Cerebellar cortex (tissue), 1 donor: ENCODE measurements around the gene ADCY9.
A peak's percentile ranks its signal among the peaks of the same experiment; 100 is the strongest.

Source experiments
- DNase-seq: peaks from one replicate; pipeline ENCODE4 v3.0.0-alpha.2; 2015; ENCODE audit warnings: low spot score

ADCY9 gene

DNA sequence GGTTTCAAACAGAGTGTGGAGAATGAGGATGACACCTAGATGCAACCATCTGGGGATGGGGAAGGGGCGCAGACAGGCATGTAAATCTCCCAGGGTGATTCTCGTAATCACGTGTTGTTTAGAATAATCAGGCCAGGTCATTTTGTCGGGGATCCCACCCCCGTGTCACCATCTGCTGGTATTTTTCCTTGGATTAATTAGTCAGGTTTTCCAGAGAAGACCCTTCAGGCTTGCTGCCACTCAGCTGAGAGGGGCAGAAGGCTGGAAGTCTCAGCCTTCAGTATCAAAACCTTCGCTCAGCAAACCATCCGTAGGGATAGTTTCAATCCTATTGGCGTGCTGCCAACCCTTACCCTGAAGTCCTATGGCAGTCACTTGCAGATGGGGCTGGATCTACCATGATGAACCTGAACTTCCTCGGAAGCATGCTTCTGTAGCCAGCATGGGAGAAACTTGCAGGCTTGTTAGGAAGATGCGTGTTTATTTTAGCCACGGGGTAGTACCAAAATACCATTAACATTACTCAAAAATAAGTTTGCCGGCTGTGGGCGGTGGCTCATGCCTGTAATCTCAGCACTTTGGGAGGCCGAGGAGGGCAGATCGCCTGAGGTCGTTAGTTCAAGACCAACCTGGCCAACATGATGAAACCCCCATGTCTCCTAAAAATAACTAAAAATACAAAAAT lies 7.5 kb upstream of the ADCY9 start:
- DNase-seq, result no peak

DNA sequence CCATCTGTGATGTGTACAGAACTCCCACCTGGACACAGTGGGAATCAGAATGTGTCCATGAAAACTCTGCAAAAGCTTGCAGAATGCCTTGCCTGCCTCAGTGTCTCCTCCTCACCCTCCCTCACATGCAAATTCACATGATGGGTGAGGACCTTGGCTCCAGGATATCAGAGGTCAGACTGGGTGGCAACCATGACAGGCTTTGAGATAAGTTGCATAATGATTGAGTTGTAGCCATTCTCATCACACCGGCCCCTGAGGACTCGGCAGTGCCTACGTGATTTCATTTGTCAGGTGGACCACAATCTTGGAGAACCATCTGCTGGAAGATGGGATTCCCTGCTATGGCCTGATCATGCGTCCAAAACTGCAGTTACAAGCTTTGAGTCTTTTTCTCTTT lies 3.9 kb upstream of the ADCY9 start:
- no peak for DNase-seq

DNA sequence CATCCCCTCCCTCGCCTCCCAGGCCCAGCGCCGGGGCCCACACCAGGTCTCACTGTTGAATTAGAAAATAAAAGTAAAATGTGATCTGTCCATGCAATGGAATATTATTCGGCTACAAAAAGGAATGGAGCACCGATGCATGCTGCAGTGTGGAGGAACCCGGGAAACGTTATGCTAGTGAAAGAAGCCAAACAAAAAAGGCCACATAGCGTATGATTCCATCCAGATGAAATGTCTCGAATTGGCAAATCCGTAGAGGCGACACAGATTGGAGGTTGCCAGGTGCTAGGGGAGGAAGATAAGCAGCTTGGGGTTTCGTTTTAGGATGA lies 972 bp upstream of the ADCY9 start:
- DNase-seq, result no peak

DNA sequence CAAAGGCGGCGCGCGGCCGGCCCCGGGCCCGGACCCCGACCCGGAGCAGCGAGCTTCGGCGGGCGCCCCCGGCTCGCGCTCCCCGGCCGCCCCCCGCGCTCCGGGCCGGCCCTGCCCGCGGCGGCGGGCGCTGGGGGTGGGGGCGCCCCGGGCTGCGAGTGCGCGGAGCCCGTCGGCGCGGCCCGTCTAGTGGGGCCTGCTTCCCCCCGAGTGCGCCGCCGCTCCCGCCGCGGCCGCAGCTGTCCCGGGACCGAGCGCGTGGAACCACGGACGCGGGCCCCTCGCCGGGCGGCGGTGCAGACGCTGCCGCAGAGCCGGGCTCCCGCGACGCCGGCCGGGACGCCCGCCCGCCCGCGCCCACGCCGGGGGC lies 308 bp downstream of the ADCY9 start:
- DNase-seq, result no peak

DNA sequence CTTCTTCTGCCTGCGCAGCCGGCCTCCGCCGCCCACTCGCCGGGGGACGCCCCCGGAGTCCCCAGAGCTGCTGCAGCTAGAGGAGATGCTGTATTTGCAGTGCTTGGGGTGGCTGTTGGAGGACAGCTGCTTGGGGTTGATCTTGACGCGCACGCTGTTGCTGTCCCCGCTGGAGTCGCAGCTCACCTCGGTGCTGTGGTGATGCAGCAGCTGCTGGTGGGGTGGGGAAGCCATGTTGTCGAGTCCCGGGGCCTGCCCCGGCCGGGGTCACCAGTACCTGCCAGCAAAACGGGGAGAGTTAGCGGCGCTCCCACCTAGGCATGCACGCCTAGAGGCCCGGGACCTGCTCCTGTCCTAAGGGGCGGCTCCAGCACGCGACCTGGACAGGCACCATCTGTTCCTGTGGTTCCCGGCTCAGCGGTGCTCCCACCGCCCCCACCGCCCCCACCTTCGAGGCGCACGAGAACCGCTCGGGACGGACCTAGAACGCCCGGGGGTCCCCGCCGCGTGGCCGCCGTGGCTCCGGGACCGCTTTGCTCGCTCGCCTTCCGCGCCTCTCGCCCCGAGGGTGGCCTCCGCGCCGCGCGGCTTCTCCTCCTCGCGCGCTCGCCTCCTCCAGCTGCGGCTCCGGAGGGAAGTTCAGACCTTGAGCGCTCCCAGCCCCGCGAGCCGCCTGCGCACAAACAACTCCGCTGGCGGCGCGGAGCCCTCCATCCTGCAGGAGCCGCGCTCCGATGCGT lies 863 bp downstream of the ADCY9 start:
- peak; percentile 37 for DNase-seq

- no peak for DNase-seq
Observed at GRCh38 chr16:4114257-4115208, 1.7 kb downstream of the ADCY9 start.

DNA sequence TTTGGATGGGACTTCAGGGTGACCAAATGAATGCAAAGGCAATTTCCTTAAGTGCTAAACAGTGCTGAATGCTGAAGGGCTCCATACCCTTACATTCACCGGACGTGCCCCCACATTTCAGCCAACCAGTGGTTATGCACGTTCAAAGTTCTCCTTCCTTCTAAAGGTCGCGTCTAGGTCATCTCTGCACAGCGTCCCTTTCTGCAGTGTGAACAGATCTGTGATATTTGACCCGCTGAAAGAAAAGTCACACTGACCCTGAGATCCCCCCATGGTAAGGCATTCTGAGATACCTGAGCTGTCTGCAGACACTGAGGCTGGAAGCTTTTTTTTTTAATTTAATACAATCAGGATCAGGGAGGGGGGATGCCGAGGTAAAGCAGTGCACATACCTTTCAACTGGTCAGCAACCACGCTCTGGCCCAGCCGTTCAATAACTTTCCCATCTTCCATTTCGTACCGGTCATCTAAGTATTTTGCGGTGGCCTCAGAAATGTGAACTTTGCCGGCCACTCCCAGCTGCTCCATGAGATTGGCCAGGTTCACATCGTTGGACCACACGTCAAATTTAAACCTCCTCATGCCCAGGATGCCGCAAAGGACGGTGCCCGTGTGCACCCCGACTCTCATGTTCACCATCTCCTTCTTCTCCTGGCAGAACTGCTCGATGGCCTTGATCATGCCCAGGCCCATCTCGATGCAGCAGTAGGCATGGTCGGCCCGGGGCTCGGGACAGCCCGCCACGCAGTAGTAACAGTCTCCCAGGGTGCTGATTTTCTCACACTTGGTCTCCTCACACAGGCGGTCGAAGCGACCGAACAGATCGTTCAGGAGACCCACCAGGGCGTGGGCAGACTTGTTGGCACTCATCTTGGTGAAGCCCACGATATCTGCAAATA lies 2.6 kb downstream of the ADCY9 start:
- DNase-seq, result no peak

DNA sequence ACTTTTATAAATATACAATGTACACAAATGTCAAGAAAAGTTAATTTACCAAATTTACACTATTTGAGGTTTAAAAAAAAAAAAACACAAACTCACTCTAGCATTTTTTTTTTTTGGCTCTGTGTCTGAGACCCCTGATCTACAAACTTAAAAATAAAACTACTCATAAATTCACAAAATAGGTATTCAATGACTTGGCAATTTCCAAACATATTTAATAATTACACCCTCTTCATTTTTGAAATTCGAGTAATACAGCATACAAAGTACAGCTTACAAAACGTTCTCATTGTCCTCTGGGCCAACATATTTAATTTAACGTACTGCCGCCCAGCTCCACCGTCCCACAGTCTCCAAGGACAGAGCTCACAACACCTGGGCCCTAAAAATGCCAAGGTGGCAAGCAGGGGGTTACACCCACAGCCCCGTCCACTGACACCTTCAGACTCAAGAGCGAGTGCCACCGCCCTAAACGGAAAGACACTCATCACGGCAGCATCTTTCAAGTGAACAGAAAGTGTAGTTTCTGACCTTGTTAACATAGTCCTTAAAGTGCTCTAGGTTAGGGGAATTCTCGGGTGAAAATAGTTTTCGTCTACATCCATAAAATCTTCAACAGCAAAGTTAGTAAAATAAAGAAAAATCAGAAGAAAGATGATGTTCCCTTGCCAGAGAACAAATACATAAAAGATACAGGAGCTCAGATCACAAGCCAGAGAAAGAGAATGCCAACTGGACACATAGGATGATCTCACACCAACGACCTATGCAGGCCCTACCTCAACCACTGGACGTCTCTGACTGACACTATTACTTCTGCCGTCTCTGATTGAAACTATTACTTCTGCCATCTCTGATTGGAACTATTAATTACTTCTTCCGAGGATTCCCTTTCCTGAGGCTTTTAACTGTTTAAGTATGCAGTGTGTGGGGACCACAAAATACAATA lies 4.2 kb downstream of the ADCY9 start:
- DNase-seq, result peak; percentile 46

- DNase-seq, result no peak
Observed at GRCh38 chr16:4110680-4111079, 5.6 kb downstream of the ADCY9 start.

DNA sequence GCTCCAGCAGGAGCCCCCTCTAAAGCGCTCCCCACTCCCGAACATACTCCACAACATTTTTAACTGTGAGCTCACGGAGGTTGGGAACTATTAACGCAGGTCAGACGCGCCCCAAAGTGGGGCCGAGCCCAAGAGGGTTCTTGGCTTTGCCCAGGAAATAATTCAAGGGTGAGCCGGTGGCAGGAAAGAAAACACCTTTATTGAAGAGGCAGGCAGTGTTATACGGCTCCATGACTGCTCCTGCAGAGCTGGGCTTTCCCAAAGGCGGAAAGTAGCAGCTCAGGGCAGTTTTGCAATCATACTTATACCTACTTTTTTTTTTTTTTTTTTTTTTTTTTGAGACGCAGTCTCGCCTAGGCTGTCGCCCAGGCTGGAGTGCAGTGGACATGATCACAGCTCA lies 6.2 kb downstream of the ADCY9 start:
- no peak for DNase-seq

DNA sequence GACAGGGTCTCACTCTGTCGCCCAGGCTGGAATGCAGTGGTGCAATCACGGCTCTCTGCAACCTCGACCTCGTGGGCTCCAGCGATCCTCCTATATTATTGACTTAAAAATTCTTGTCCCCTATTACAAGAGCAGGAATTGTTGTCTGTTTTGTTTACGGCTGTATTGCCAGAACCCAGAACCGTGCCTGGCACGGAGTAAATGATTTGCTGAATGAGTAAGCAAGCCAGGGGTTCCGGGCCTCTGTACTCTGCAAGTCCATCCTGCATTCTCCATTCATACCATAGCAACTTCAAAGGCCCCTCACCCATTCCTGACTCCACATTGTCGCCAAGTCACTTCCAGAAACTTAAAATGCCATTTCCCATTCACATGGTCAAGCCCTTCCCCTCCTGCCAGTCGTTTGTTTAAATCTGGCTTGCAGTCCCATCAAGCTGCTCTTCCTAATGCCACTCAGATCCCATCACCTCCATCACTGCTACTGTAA lies 6.9 kb downstream of the ADCY9 start:
- DNase-seq, result no peak

- no peak for DNase-seq
Observed at GRCh38 chr16:4106516-4106915, 9.7 kb downstream of the ADCY9 start.

DNA sequence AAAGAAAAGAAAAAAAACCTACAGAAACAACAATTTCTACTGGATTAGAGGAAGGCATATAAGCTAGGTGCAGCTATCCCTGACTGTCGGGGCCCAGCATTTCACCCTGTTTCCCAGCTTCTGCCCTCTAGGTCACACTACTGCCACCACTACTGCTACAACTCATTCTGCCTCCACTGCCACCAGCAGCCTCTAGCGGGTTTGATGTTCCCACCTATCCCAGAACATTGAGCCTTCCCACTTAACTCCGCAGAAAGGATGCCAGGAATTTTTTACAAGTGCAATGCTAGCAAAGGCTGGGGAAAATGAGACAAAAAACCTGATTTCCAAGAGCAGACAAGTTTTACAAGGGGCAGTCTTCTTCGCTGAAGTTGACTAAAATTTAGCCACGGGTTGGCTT lies 10.4 kb downstream of the ADCY9 start:
- DNase-seq, result no peak

- DNase-seq, result no peak
Observed at GRCh38 chr16:4103745-4104144, 12.5 kb downstream of the ADCY9 start.

- no peak for DNase-seq
Observed at GRCh38 chr16:4101421-4102219, 14.6 kb downstream of the ADCY9 start.

- no peak for DNase-seq
Observed at GRCh38 chr16:4098501-4098900, 17.7 kb downstream of the ADCY9 start.

DNA sequence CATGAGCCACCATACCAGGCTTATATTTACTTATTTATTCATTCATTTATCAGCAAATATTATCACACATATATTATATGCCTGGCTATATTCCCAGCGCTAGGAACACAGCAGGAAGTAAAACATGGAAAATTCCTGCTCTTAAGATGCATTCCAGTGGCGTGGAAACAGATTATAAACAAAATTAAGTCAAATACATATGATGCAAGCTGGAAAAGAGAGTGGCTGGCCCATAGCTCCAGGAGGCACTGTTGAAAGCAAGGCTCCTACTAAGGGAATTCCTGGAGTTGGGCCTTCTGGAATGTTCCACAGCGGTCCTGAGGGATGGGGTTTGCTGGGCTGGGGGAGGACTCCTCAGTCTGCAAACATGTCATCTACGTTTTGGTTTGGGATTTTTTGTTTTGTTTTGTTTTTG lies 18.4 kb downstream of the ADCY9 start:
- DNase-seq, result no peak

- DNase-seq, result no peak
Observed at GRCh38 chr16:4096509-4096908, 19.7 kb downstream of the ADCY9 start.

- DNase-seq, result no peak
Observed at GRCh38 chr16:4094127-4094773, 22.0 kb downstream of the ADCY9 start.
